HPDE6-E6E7 (cell line): ENCODE results near the gene CREG1.

Source experiments
- DNase-seq: peaks from one replicate; pipeline ENCODE4 v3.0.0; 2011; ENCODE audit warnings: missing footprints; ENCODE audit errors: extremely low spot score

CREG1 gene

GRCh38 chr1:167507719-167508118, 45.8 kb downstream of the CREG1 start:
- DNase-seq, result no peak

- DNase-seq, result no peak
Observed at GRCh38 chr1:167504467-167504827, 49.1 kb downstream of the CREG1 start.

GRCh38 chr1:167503626-167504466, 49.7 kb downstream of the CREG1 start:
- DNase-seq, result no peak

- DNase-seq, result no peak
Observed at GRCh38 chr1:167502719-167503462, 50.7 kb downstream of the CREG1 start.

GRCh38 chr1:167502192-167502551, 51.4 kb downstream of the CREG1 start:
- no peak for DNase-seq

- no peak for DNase-seq
Observed at GRCh38 chr1:167501515-167502191, 51.9 kb downstream of the CREG1 start.

- no peak for DNase-seq
Observed at GRCh38 chr1:167500283-167500860, 53.2 kb downstream of the CREG1 start.

- no peak for DNase-seq
Observed at GRCh38 chr1:167499664-167500101, 53.9 kb downstream of the CREG1 start.

GRCh38 chr1:167499106-167499505, 54.5 kb downstream of the CREG1 start:
- no peak for DNase-seq

- DNase-seq, result no peak
Observed at GRCh38 chr1:167496797-167497619, 56.6 kb downstream of the CREG1 start.

- no peak for DNase-seq
Observed at GRCh38 chr1:167493372-167493771, 60.2 kb downstream of the CREG1 start.

GRCh38 chr1:167492481-167492910, 61.1 kb downstream of the CREG1 start:
- DNase-seq, result no peak

GRCh38 chr1:167491586-167492461, 61.7 kb downstream of the CREG1 start:
- no peak for DNase-seq
